IPS DF 6.9 (cell line): ENCODE measurements around the gene SPINK7.
"Not testable (repeated sequence)": the region's sequence is repeated elsewhere in the genome, so short reads cannot be mapped to it uniquely, and the experiment has no call there.

Experiments used
- DNase-seq: peaks from one replicate; pipeline ENCODE4 v3.0.0-alpha.2; 2013; ENCODE audit warnings: low read depth, low spot score
- H3K27ac ChIP-seq: one replicate; pipeline ENCODE4 v1.5.1; 2013; ENCODE audit warnings: low read length, control low read depth
- H3K27me3 ChIP-seq: 2 replicates; pipeline ENCODE4 v1.6.1; 2013; ENCODE audit warnings: mild to moderate bottlenecking, low read length; ENCODE audit not compliant: control insufficient read depth, insufficient read depth
- H3K36me3 ChIP-seq: 2 replicates; pipeline ENCODE4 v1.6.1; 2013; ENCODE audit warnings: low read length; ENCODE audit not compliant: control insufficient read depth, insufficient read depth
- H3K4me1 ChIP-seq: 2 replicates; pipeline ENCODE4 v1.6.1; 2013; ENCODE audit warnings: low read length; ENCODE audit not compliant: control insufficient read depth, insufficient read depth
- H3K4me3 ChIP-seq: 2 replicates; pipeline ENCODE4 v1.5.1; 2013; ENCODE audit warnings: mild to moderate bottlenecking, low read length
- H3K9me3 ChIP-seq: 2 replicates; pipeline ENCODE4 v1.6.1; 2013; ENCODE audit warnings: low read length, inconsistent platforms; ENCODE audit not compliant: control insufficient read depth, insufficient read depth
- WGBS: extraction: QIAGEN DNeasy Blood & Tissue Kit; methylation state at CpG from one replicate; pipeline ENCODE4 v1.1.7; 2013; ENCODE audit warnings: mixed read lengths, missing lambda C conversion rate; ENCODE audit not compliant: insufficient read length, insufficient coverage; 5-methylcytosine and 5-hydroxymethylcytosine counted together

The SPINK7 gene

GRCh38 chr5:148312153-148312552 lies at the start of gene SPINK7:
Gene SPINK7, plus strand, starts transcription at chr5:148312423. Its CDS starts 61 bp downstream, at chr5:148312484.
- no peak for DNase-seq
- Histone ChIP-seq H3K9me3 (no peaks in the 10 kb centered on the region), H3K27me3 (no peaks in the 10 kb centered on the region), H3K36me3 (no peaks in the 10 kb centered on the region), H3K27ac (no peak within 1 kb of the TSS), H3K4me1 (no peaks in the 10 kb centered on the region), H3K4me3 (no peak within 1 kb of the TSS)
- no CpG with 5 or more reads among the region's 3 CpGs for WGBS

DNA sequence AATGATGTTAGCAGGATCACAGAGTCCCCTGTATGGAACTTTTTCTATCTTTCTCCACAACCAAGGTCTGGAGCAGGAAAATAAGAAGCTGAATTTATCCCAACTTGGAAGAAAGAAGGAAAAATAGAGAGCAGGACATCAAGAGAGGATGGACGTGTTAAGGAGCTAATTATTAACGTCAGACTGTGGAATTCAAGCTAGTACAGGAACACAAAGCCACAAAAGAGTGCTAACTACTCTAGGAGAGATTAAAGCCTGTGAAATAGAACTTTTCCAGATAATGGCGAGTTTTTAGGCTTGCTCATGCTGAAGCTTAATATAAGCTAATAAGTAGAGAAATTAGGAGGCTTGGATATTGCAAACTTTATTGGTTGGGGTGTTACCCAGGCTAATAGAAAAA lies 44.3 kb upstream of the SPINK7 start:
- no peaks in the 10 kb centered on the region for H3K9me3 ChIP-seq
- no peak overlapping the region for H3K4me3 ChIP-seq
- no CpG with 5 or more reads among the region's 3 CpGs for WGBS

DNA sequence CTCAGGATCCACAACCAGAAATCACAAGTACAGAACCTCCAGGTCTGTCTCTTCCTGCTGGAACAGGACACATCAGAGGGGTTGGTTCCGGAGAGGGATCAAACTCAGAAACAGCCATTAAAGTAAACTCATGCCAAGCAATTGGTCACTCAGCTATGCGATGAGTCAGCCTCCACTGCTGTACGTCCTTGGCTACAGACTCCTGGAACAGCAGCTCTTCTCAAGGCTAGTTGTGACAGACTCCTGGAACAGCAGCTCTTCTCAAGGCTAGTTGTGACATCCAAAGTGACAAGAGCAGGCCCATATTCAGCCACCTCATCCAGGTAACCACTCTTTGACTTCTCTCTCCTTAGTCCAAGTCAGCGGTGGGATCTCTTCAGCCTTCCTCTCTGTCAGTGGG lies 43.7 kb upstream of the SPINK7 start, which contains the start of gene SPINK13:
SPINK13 (plus strand) TSS at position 229 of the 400 bp plus-strand sequence. CDS start 1,279 bp downstream, outside the sequence.
- H3K4me1 ChIP-seq = no peaks in the 10 kb centered on the region
- no peaks in the 10 kb centered on the region for H3K36me3 ChIP-seq
- H3K27ac ChIP-seq = no peak within 1 kb of the TSS
- WGBS = no CpG with 5 or more reads among the region's 4 CpGs
- no peak for DNase-seq
- H3K4me3 ChIP-seq = no peak within 1 kb of the TSS
- H3K9me3 ChIP-seq = no peaks in the 10 kb centered on the region
- H3K27me3 ChIP-seq = no peaks in the 10 kb centered on the region

More for the DNA sequence above, 44.3 kb upstream of the SPINK7 start:
- no peak overlapping the region for H3K27ac ChIP-seq
- H3K36me3 ChIP-seq = no peaks in the 10 kb centered on the region
- DNase-seq = no peak
- no peaks in the 10 kb centered on the region for H3K27me3 ChIP-seq
- H3K4me1 ChIP-seq = no peaks in the 10 kb centered on the region

DNA sequence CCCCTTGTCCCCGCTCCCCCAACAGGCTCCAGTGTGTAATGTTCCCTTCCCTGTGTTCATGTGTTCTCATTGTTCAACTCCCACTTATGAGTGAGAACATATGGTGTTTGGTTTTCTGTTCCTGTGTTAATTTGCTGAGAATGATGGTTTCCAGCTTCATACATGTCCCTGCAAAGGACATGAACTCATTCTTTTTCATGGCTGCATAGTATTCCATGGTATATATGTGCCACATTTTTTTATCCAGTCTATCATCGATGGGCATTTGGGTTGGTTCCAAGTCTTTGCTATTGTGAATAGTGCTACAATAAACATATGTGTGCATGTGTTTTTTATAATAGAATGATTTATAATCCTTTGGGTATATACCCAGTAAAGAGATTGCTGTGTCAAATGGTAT lies 37.1 kb upstream of the SPINK7 start:
- no CpG with 5 or more reads among the region's 2 CpGs for WGBS
- not testable (repeated sequence) for DNase-seq

DNA sequence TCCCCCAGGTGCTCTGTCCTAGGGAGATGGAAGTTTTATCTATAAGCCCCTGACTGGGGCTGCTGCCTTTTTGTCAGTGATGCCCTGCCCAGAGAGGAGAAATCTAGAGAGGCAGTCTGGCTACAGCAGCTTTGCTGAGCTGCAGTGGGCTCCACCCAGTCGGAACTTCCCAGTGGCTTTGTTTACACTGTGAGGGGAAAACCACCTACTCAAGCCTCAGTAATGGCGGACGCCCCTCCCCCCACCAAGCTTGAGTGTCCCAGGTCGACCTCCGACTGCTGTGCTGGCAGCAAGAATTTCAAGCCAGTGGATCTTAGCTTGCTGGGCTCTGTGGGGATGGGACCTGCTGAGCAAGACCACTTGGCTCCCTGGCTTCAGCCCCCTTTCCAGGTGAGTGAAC lies 31.3 kb upstream of the SPINK7 start:
- H3K4me3 ChIP-seq, H3K27me3 ChIP-seq, DNase-seq, H3K36me3 ChIP-seq, H3K27ac ChIP-seq, H3K9me3 ChIP-seq, H3K4me1 ChIP-seq: not testable (repeated sequence)
- WGBS = no CpG with 5 or more reads among the region's 5 CpGs

More for the DNA sequence above, 37.1 kb upstream of the SPINK7 start:
- not testable (repeated sequence) for H3K4me1 ChIP-seq, H3K4me3 ChIP-seq, H3K27ac ChIP-seq, H3K9me3 ChIP-seq, H3K36me3 ChIP-seq, H3K27me3 ChIP-seq

GRCh38 chr5:148281336-148281735 lies 30.9 kb upstream of the SPINK7 start:
- H3K27ac ChIP-seq, H3K9me3 ChIP-seq, H3K27me3 ChIP-seq, H3K4me3 ChIP-seq, DNase-seq, H3K4me1 ChIP-seq, H3K36me3 ChIP-seq: not testable (repeated sequence)
- WGBS = no CpG with 5 or more reads among the region's 4 CpGs

GRCh38 chr5:148290271-148291195 lies 21.7 kb upstream of the SPINK7 start:
- no CpG with 5 or more reads among the region's 6 CpGs for WGBS
- H3K4me1 ChIP-seq = no peaks in the 10 kb centered on the region; the same call in 1 of the 2 replicates
- no peak overlapping the region for H3K4me3 ChIP-seq
- no peak overlapping the region for H3K27ac ChIP-seq
- no peaks in the 10 kb centered on the region for H3K9me3 ChIP-seq
- H3K36me3 ChIP-seq = no peaks in the 10 kb centered on the region
- no peak for DNase-seq
- no peaks in the 10 kb centered on the region for H3K27me3 ChIP-seq

GRCh38 chr5:148297731-148298130 lies 14.5 kb upstream of the SPINK7 start:
- Histone ChIP-seq H3K27me3 (no peaks in the 10 kb centered on the region), H3K27ac (no peak overlapping the region), H3K4me1 (no peaks in the 10 kb centered on the region), H3K36me3 (no peaks in the 10 kb centered on the region), H3K9me3 (no peaks in the 10 kb centered on the region), H3K4me3 (no peak overlapping the region)
- DNase-seq = no peak
- no CpG with 5 or more reads among the region's 4 CpGs for WGBS

- no peaks in the 10 kb centered on the region for H3K36me3 ChIP-seq
- H3K4me3 ChIP-seq = no peak overlapping the region
- WGBS = no CpG with 5 or more reads among the region's 1 CpG
- DNase-seq = no peak
- H3K9me3 ChIP-seq = no peaks in the 10 kb centered on the region
- H3K4me1 ChIP-seq = no peaks in the 10 kb centered on the region
- H3K27me3 ChIP-seq = no peaks in the 10 kb centered on the region
- H3K27ac ChIP-seq = no peak overlapping the region
These were observed 5.8 kb upstream of the SPINK7 start for GRCh38 chr5:148306446-148306845.

GRCh38 chr5:148309019-148309418 lies 3.2 kb upstream of the SPINK7 start:
- Histone ChIP-seq H3K9me3 (no peaks in the 10 kb centered on the region), H3K4me1 (no peaks in the 10 kb centered on the region), H3K4me3 (no peak overlapping the region), H3K27me3 (no peaks in the 10 kb centered on the region), H3K27ac (no peak overlapping the region), H3K36me3 (no peaks in the 10 kb centered on the region)
- DNase-seq = no peak
- no CpG with 5 or more reads among the region's 3 CpGs for WGBS

GRCh38 chr5:148309746-148310145 lies 2.5 kb upstream of the SPINK7 start:
- Histone ChIP-seq H3K4me3 (no peak overlapping the region), H3K4me1 (no peaks in the 10 kb centered on the region), H3K27me3 (no peaks in the 10 kb centered on the region), H3K36me3 (no peaks in the 10 kb centered on the region), H3K27ac (no peak overlapping the region), H3K9me3 (no peaks in the 10 kb centered on the region)
- no peak for DNase-seq
